ENCODE results near the gene CALN1. TPM values are rescaled to one million over a fixed set of nuclear protein-coding genes. Genes with fewer than 3 reads are reported as not detected.

Gene CALN1
- total and polyA plus RNA-seq, 2 of the 8 experiments (the other 6 are each of a cell fraction or from before 2014, with no cell fraction given): 6.4 to 15.2 TPM

DNA sequence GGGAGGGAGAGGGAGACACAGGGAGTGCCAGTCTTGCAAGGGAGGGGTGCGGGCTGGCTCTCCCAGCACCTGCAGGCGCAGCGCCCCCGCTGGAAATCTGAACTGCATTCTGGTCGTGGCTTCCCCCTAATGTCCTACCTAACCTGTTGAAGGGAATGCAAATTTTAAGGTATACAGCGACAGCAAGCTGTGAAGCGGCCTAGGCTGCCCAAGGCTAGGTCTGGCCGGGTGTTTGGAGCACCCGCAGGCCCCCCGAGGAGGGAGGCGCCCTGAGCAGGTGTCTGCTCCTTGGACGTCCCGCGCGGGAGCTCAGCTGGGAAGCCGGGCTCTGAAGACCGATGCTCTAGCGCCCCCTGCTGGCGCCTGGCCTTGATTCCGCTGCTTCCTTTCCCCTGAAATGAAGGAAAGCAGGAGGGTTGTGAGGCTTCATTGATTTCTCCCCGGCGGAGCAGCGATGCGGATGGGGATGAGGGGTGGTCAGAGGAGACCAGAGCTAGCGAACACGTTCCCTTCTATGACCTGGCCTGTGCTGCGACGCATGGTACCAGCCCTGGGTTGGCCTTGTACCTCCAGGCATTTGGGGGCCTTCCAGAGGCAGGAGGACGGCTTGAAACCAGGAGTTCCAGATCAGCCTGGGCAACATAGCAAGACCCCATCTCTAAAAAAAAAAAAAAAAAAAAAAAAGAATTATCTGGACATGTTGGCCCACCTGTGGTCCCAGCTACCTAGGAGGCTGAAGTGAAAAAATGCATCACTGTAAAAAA, 678.8 kb downstream of the CALN1 start (continued):
- TF ChIP-seq TBP (IDR thresholded peaks at IDR 0.05; ENCODE audit: low read depth, low read length) (0 out of 2 replicates have a peak, but pooled peaks have one; percentile 34), EGR1 (IDR thresholded peaks at IDR 0.05; ENCODE audit: borderline replicate concordance, low read depth, low read length) (peak; percentile 86), GTF2F1 (IDR thresholded peaks at IDR 0.05; ENCODE audit: borderline replicate concordance, low read depth, low read length) (no peak), KDM5A (IDR thresholded peaks at IDR 0.05; ENCODE audit: low read length) (no peak), HDAC6 (IDR thresholded peaks at IDR 0.05; ENCODE audit: low read depth, low read length) (no peak), POLR2AphosphoS5 (IDR thresholded peaks at IDR 0.05; ENCODE audit: low read depth, low read length) (no peak), CHD2 (IDR thresholded peaks at IDR 0.05; ENCODE audit: low read length) (no peak), SIX5 (IDR thresholded peaks at IDR 0.05; ENCODE audit: low read depth, low read length) (no peak), E2F6 (IDR thresholded peaks at IDR 0.05) (peak; percentile 24; the same call in 1 of the 2 replicates), CEBPB (IDR thresholded peaks at IDR 0.05; ENCODE audit: low read depth, low read length) (no peak), CTBP2 (IDR thresholded peaks at IDR 0.05; ENCODE audit: borderline replicate concordance, insufficient read depth, insufficient read length, low read length) (peak; percentile 89), CBX8 (IDR thresholded peaks at IDR 0.05; ENCODE audit: borderline replicate concordance, low read depth, low read length) (no peak), EP300 (IDR thresholded peaks at IDR 0.05; ENCODE audit: borderline replicate concordance in 1 of 2, low read depth in 2 of 2, low read length in 2 of 2) (peak in 1 of 2 experiments; percentile 46; a peak in 1 of 3 replicates), EZH2 (IDR thresholded peaks at IDR 0.05; ENCODE audit: low read depth, low read length, severe bottlenecking) (no peak), SAP30 (IDR thresholded peaks at IDR 0.05; ENCODE audit: insufficient read depth, insufficient replicate concordance, low read length) (no peak), SP4 (IDR thresholded peaks at IDR 0.05; ENCODE audit: low read length) (no peak), TCF12 (IDR thresholded peaks at IDR 0.05; ENCODE audit: low read depth, low read length) (0 out of 2 replicates have a peak, but pooled peaks have one; percentile 55), SIN3A (conservative IDR thresholded peaks at IDR 0.05 in 1 of 2, IDR thresholded peaks at IDR 0.05 in 1 of 2; ENCODE audit: low read depth in 1 of 2, low read length in 2 of 2) (0 out of 4 replicates have a peak, but pooled peaks of 1 of the 2 experiments have one; percentile 45), NANOG (IDR thresholded peaks at IDR 0.05; ENCODE audit: insufficient read depth, low read depth, low read length, poor library complexity, severe bottlenecking) (no peak)
- TF ChIP-seq, protein P1, sequence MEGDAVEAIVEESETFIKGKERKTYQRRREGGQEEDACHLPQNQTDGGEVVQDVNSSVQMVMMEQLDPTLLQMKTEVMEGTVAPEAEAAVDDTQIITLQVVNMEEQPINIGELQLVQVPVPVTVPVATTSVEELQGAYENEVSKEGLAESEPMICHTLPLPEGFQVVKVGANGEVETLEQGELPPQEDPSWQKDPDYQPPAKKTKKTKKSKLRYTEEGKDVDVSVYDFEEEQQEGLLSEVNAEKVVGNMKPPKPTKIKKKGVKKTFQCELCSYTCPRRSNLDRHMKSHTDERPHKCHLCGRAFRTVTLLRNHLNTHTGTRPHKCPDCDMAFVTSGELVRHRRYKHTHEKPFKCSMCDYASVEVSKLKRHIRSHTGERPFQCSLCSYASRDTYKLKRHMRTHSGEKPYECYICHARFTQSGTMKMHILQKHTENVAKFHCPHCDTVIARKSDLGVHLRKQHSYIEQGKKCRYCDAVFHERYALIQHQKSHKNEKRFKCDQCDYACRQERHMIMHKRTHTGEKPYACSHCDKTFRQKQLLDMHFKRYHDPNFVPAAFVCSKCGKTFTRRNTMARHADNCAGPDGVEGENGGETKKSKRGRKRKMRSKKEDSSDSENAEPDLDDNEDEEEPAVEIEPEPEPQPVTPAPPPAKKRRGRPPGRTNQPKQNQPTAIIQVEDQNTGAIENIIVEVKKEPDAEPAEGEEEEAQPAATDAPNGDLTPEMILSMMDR (IDR thresholded peaks at IDR 0.05; ENCODE audit: control extremely low read depth in 1 of 3, insufficient read depth in 1 of 3, low read depth in 1 of 3, low read length in 3 of 3): peak; percentile 83 to 85 (median 83)

Measured in H1 (cell line).